Lower lobe of right lung (tissue), 2 donors: Measurements from ENCODE around the gene NOX4. TPM values are rescaled to one million over a fixed set of nuclear protein-coding genes. Genes with fewer than 3 reads are reported as not detected.
A peak's percentile ranks its signal among the peaks of the same experiment; 100 is the strongest.
"Not testable (repeated sequence)": the region's sequence is repeated elsewhere in the genome, so short reads cannot be mapped to it uniquely, and the experiment has no call there.

Source experiments
- ATAC-seq, 2 donors: fragments of 200-7000 bp; cut with Tn5 transposase; one replicate each; pipeline ENCODE4 v1.9.1; 2020 to 2022; ENCODE audit warnings: mild to moderate bottlenecking in 2 of 2, moderate library complexity in 2 of 2
- DNase-seq: peaks from one replicate; pipeline ENCODE4 v3.0.0-alpha.2; 2020
- H3K27ac ChIP-seq: fragments of 200-600 bp; one replicate; pipeline ENCODE4 v1.8.0; 2022
- H3K27me3 ChIP-seq: fragments of 200-600 bp; one replicate; pipeline ENCODE4 v1.8.0; 2022; ENCODE audit warnings: low read depth
- H3K36me3 ChIP-seq: fragments of 200-600 bp; one replicate; pipeline ENCODE4 v1.8.0; 2022; ENCODE audit warnings: mild to moderate bottlenecking
- H3K4me1 ChIP-seq: fragments of 200-600 bp; one replicate; pipeline ENCODE4 v1.8.0; 2022
- H3K4me3 ChIP-seq: fragments of 200-600 bp; one replicate; pipeline ENCODE4 v1.8.0; 2022; ENCODE audit warnings: mild to moderate bottlenecking
- H3K9me3 ChIP-seq: fragments of 200-600 bp; one replicate; pipeline ENCODE4 v1.8.0; 2022
- intact Hi-C: fragments of 100-400 bp; cut with DNase I; formaldehyde crosslinking; loops from one replicate; pipeline ENCODE4 v1.11.0; 2022
- total RNA-seq: library from RNA; stranded (reverse); fragmentation: NEBNext Ultra II Directional; extraction: Animal tissue kit (Norgen Biotek cat#: 25700); gene quantifications from one replicate; pipeline ENCODE4 v1.2.1, GENCODE V29; 2021
- TF ChIP-seq, protein P1 (sequence below): fragments of 200-600 bp; IDR thresholded peaks from one replicate; pipeline ENCODE4 v1.8.0; 2022; ENCODE audit warnings: antibody characterized with exemption, mild to moderate bottlenecking
- donor health status: DM: no; HTN: yes; CAD: no; lungs with severe emphysema.

Gene NOX4
- total RNA-seq, 1 donor from 2014 or later: 4.3 TPM

GRCh38 chr11:89293965-89294679 is 197.1 kb downstream of the NOX4 start:
- Histone ChIP-seq H3K27me3 (no peaks in the 10 kb centered on the region), H3K36me3 (no peaks in the 10 kb centered on the region), H3K4me1 (no peaks in the 10 kb centered on the region), H3K9me3 (no peaks in the 10 kb centered on the region), H3K4me3 (peak overlapping the region; percentile 9), H3K27ac (no peak overlapping the region)
- ATAC-seq (no peak), DNase-seq (no peak)
- intact Hi-C loops: no loop called here
- TF ChIP-seq, protein P1, sequence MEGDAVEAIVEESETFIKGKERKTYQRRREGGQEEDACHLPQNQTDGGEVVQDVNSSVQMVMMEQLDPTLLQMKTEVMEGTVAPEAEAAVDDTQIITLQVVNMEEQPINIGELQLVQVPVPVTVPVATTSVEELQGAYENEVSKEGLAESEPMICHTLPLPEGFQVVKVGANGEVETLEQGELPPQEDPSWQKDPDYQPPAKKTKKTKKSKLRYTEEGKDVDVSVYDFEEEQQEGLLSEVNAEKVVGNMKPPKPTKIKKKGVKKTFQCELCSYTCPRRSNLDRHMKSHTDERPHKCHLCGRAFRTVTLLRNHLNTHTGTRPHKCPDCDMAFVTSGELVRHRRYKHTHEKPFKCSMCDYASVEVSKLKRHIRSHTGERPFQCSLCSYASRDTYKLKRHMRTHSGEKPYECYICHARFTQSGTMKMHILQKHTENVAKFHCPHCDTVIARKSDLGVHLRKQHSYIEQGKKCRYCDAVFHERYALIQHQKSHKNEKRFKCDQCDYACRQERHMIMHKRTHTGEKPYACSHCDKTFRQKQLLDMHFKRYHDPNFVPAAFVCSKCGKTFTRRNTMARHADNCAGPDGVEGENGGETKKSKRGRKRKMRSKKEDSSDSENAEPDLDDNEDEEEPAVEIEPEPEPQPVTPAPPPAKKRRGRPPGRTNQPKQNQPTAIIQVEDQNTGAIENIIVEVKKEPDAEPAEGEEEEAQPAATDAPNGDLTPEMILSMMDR: no peak

DNA sequence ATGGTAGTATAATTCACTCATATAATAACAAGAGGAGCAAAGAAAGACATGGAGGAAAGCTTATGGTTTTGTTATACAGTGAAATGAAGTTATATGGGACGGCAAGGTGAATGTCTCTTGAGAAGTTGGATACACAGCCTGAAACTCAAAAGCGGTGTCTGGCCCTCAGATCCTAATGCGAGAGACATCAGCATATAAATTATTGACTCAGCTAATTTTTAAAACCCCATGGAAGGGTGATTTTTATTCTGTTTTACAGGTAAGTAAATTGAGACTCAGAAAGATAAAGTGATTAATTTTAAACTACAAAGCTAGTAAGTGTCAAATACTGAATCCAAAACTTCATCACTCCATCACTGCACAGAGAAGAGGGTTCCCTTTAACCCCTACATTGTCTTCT is 203.2 kb downstream of the NOX4 start:
- ATAC-seq, H3K27me3 ChIP-seq, DNase-seq, H3K4me1 ChIP-seq, H3K27ac ChIP-seq, intact Hi-C loops, H3K4me3 ChIP-seq, H3K36me3 ChIP-seq, H3K9me3 ChIP-seq: not testable (repeated sequence)

- ATAC-seq, H3K4me1 ChIP-seq, DNase-seq, H3K27me3 ChIP-seq, intact Hi-C loops, H3K4me3 ChIP-seq, H3K36me3 ChIP-seq, H3K27ac ChIP-seq, H3K9me3 ChIP-seq: not testable (repeated sequence)
Observed at GRCh38 chr11:89286601-89287000, 204.6 kb downstream of the NOX4 start.

DNA sequence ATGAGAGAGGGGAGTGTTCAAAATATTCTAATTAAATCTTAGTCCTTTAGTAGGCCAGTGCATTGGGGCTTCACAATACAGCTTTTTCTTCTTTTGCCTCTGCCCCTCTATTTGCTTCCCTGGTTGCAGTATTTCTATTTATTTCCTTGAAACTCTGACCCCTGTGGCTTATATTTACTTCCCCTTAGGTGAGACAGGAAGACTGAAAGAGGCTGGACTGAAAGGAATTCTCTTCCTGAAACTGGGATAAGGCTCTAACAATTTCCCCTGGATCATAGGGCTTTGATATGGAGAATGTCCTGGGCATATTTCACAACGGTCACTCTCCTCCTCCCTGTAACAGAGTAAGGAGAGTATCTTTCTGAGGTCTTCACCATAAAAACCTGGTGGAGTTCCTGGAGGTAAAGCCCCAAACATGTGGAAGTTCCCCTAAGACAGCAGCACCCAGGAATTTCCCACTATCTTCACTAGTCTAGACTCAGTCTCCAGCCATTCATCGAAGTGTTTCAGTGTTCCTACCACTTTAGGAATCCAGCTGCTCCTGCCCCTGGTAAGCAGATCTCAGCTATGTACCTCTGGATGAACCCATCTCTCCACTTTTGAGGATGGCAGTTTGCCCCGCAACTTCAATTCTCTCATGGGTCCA is 210.0 kb downstream of the NOX4 start:
- H3K27me3 ChIP-seq, intact Hi-C loops, H3K36me3 ChIP-seq, H3K4me1 ChIP-seq, H3K4me3 ChIP-seq, ATAC-seq, DNase-seq, H3K9me3 ChIP-seq, H3K27ac ChIP-seq: not testable (repeated sequence)

DNA sequence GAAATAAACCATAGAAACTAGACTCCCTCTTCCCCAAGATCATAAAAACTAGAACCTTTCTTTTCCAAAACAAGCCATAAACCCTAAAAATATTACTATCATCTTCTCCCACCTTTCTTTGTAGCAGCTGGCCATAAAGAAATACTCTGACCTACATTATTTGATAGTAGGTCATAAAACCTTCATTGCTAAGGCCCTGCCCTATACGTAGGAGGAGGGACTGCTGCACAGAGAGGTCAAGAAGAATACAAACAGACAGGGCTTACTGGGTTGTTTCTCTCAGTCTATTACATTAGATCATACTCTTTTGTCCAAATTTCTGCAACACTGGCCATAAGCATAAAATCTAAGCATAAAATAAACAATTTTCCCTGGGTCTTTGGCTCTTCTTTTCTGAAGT is 212.0 kb downstream of the NOX4 start:
- no peak overlapping the region for H3K4me3 ChIP-seq
- ATAC-seq: no peak
- intact Hi-C loops: no loop called here
- DNase-seq: no peak
- no peaks in the 10 kb centered on the region for H3K4me1 ChIP-seq
- TF ChIP-seq, protein P1: no peak
- no peaks in the 10 kb centered on the region for H3K9me3 ChIP-seq
- no peaks in the 10 kb centered on the region for H3K36me3 ChIP-seq
- no peaks in the 10 kb centered on the region for H3K27me3 ChIP-seq
- H3K27ac ChIP-seq: no peak overlapping the region

- Histone ChIP-seq H3K4me3 (no peak overlapping the region), H3K4me1 (no peaks in the 10 kb centered on the region), H3K27me3 (no peaks in the 10 kb centered on the region), H3K27ac (no peak overlapping the region), H3K36me3 (no peaks in the 10 kb centered on the region), H3K9me3 (no peaks in the 10 kb centered on the region)
- TF ChIP-seq, protein P1: no peak
- ATAC-seq (no peak), DNase-seq (no peak)
- intact Hi-C loops: no loop called here
Observed at GRCh38 chr11:89275966-89276365, 215.2 kb downstream of the NOX4 start.

Other genes with a start within 250 kb of the NOX4 start
- gene TRIM77, start 218.9 kb upstream of the NOX4 start, total RNA-seq: not detected